Activated CD4-positive, CD25-positive, alpha-beta regulatory T cell treated with anti-CD3 and anti-CD28 coated beads, Interleukin-2, amount 50 U/mL, for 16 hours (primary cell): ENCODE results near the gene PFDN1.

ENCODE experiments used
- DNase-seq: peaks from one replicate; pipeline ENCODE4 v3.0.0-alpha.2; 2020; ENCODE audit warnings: low read depth, low spot score

PFDN1 gene

GRCh38 chr5:140328036-140328764 lies 25.3 kb upstream of the PFDN1 start:
- no peak for DNase-seq

DNA sequence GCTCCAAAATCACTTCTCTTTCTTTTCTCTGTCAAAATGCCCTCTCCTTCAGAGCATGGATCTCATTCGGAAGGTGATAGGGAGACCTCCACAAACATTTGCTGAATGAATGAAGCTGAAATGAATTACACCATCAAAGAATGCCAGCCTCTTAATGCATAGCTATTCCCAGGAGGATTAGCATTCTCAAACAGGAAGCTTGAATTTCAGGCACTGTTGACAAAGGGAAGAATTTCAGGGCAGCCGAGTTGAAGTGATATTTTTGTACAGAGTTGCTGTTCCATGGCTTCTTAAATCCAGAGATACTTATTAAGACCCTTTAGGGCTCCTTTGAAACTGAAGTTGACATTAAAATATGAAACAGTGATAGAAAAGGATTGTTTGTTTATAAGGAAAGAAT lies 24.7 kb upstream of the PFDN1 start:
- DNase-seq: no peak

DNA sequence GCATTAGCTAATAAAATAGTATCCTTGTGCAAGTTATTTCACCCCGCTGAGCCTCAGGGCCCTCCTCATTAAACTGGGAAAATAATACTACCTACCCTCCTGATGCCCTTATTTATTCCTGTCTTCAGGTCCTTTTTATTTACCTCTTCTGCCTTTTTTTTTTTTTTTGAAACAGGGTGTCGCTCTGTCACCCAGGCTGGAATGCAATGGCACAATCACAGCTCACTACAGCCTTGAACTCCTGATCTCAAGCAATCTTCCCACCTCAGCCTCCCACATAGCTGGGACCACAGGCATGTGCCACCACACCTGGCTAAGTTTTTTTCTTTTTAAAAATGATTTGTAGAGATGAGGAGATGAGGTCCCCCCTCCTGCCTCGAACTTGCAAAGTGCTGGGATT lies 22.6 kb upstream of the PFDN1 start:
- no peak for DNase-seq

DNA sequence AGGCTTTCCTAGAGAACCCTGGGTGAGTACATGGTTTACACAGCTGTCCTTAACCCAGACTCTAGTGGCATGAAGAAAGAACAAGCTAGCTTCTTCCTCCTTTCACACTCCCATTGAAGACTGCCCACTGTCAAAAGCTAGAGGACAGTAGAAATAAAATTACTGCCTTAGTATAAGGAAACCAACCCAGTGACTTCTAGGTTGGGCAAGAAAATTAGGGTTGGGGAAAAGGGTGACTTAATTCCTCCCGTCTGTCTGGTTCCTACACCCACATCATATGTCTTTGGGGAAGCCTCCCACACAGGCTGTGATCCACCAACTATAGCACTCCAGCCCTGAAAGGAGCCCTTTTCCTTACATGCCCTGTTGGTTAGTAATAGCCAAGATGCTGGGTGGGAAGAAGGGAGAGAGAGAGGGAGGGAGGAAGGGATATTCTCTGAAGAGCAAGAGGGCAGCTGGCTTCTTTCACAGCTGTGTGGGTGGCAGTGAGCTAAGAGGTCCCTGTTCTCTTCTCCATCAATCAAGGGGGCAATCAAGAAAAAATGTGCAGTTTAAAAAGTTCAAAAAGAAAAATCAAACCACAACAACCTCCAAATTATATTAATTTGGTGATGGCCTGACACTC lies 21.8 kb upstream of the PFDN1 start:
- DNase-seq: no peak

GRCh38 chr5:140324041-140324600 lies 21.2 kb upstream of the PFDN1 start:
- no peak for DNase-seq

GRCh38 chr5:140322751-140323731 lies 20.1 kb upstream of the PFDN1 start:
- no peak for DNase-seq

GRCh38 chr5:140321796-140322195 lies 18.9 kb upstream of the PFDN1 start:
- DNase-seq: no peak

- DNase-seq: no peak
These were observed 16.9 kb upstream of the PFDN1 start for GRCh38 chr5:140319833-140320232.

DNA sequence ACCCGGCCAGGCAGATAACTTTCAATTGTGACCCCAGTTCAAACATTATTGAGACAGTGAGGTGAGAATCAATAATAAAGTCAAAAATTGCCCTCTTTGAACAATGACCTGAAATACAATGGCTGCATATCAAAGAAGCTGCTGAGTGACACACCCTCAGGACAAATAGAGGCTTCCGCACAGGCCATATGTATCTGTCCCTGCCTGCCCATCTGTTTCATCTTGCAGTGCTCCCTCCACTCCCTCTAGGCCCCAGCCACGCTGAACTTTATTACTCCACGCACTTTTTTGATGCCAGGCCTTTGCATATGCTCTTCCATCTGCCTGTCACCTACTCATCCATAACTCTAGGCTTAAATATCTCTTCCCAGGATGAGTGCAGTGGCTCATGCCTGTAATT lies 15.9 kb upstream of the PFDN1 start:
- DNase-seq: no peak

GRCh38 chr5:140317859-140318258 lies 15.0 kb upstream of the PFDN1 start:
- DNase-seq: no peak

DNA sequence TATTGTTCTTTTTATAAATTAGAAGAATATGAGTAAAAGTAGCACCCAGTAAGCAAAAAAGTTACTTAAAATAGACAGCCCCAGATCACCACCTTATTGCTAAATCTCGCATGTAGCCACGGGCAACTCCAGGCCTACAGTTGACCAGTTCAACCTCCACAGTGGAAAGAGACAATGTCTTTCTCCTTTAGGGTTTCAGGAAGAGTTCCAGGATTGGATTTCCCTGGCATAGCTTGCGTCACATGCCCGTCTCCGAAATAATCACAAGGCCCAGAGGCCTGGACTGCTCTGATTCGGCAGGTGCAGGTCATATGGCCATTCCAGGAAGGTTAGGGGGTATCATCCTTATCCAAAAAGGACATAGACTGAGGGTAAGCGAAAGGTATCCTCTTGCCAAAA lies 9.9 kb upstream of the PFDN1 start:
- no peak for DNase-seq

DNA sequence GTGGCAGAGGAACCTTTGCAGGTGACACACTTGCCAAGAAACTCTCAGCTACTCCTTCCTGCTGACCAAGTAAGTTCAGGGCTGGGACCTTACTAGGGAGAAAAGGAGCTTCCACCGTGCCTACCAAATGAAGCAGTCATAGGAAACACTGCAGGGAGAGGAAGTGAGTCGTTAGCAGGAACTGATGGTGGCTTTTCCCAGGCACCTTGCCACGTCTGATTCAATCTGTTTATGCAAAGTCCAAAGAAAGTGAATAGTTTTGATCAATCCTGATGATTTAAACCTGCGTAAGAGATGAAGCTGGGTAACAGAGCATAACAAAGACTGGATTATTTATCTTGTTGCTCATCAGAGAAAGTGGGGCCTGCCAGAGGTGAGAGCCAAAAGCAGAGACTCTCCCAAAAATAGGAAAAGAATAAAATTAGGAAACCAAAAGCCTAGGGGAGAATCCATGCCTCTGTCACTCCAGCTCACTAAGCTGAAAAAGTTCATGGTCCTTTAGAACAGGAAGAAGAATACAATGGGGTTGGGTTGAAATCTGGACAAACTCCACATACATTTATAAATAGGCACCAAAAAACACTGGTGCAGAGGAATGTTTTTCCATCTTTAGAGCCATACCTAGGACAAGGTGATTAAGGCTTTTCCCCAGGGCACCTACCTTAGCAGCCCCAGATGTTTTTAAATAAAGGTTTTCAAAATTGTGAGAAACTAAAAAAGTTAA lies 9.3 kb upstream of the PFDN1 start:
- no peak for DNase-seq

DNA sequence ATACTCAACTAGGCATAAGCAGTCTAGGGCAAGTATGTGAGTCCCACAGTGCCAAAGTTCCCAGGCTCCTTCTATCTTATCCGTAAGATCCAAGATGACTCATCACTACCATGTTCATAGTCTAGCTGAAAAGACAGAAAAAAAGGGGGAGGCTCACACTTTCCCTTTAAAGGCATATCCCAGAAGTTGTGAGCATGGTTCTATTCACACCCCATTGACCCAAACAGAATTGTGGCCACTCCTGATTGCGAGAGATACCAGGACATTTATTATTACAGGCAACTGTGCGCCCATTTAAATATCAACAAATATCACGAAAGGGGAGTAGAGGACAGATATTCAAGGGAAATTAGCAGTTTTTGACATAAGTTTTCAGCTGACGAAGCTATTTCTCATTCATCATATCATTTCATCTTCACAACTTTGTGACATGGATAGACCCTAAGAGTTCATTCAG lies 8.1 kb upstream of the PFDN1 start:
- DNase-seq: no peak

GRCh38 chr5:140310434-140310833 lies 7.5 kb upstream of the PFDN1 start:
- DNase-seq: no peak

GRCh38 chr5:140309706-140310249 lies 6.9 kb upstream of the PFDN1 start:
- DNase-seq: no peak

GRCh38 chr5:140305471-140305870 lies 2.6 kb upstream of the PFDN1 start:
- no peak for DNase-seq

GRCh38 chr5:140303966-140304365 lies 1.1 kb upstream of the PFDN1 start:
- DNase-seq: no peak

- DNase-seq: no peak
These were observed 1.8 kb downstream of the PFDN1 start for GRCh38 chr5:140301136-140301535.

DNA sequence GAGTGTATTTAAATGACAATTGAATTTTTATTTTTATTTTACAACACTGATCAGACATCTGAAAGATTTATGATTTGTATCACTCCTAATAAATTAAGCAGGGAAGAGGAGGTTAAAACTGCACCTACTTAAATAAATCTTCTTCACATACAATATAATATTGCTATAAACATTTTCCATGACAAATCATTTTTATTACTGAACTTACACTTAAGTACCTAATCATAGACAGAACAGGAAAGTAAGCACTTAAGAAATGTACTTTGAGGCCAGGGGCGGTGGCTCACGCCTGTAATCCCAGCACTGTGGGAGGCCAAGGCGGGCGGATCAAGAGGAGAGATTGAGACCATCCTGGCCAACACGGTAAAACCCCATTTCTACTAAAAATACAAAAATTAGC lies 3.8 kb downstream of the PFDN1 start:
- DNase-seq: no peak

DNA sequence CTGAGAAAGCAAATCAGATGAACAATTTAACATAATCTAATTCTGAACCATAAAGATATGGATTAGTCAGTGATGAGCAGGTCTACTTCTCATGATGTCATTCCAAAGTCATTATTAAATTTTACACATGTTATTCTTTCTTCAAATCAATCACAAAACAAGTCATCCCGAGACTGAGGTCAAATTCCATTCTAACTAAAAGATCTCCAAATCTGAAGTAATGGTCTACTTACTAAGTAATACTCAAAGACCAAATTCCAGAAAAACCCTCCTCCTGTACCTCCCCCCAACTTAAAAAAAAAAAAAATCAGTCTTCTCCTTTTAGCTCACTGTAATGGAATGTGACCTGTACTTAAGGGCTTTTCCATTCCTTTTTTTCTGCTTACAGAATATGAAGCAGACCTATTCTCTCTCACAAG lies 4.7 kb downstream of the PFDN1 start:
- DNase-seq: no peak

- no peak for DNase-seq
These were observed 5.6 kb downstream of the PFDN1 start for GRCh38 chr5:140297283-140297682.
